Spleen (tissue), 11 donors: ENCODE measurements around the gene VWF. TPM values are rescaled to one million over a fixed set of nuclear protein-coding genes. Genes with fewer than 3 reads are reported as not detected.

Source experiments
- DNase-seq: peaks from one replicate; pipeline ENCODE4 v3.0.0-alpha.2; 2020
- H3K27ac ChIP-seq, 8 donors: fragments of 200-600 bp; sonication (generic) in 7 of 8; 1 replicate in 4 of 8; 2 replicates in 4 of 8; pipeline versions ENCODE4 v1.5.0 to v1.8.0; 2016 to 2021; ENCODE audit warnings: inconsistent platforms in 4 of 8, mild to moderate bottlenecking in 4 of 8, moderate library complexity in 1 of 8
- H3K27me3 ChIP-seq, 7 donors: fragments of 200-600 bp; sonication (generic) in 6 of 7; replicated peaks in 1 of 7; 1 replicate in 4 of 7; 2 replicates in 3 of 7; pipeline versions ENCODE4 v1.5.0 to v1.8.0; 2016 to 2021; ENCODE audit warnings: inconsistent platforms in 3 of 7, mild to moderate bottlenecking in 1 of 7
- H3K36me3 ChIP-seq, 6 donors: fragments of 200-600 bp; sonication (generic) in 5 of 6; 1 replicate in 4 of 6; 2 replicates in 2 of 6; pipeline versions ENCODE4 v1.5.0 to v1.8.0; 2016 to 2021; ENCODE audit warnings: inconsistent platforms in 2 of 6
- H3K4me1 ChIP-seq, 6 donors: fragments of 200-600 bp; sonication (generic) in 5 of 6; 1 replicate in 3 of 6; 2 replicates in 3 of 6; pipeline versions ENCODE4 v1.5.0 to v1.8.0; 2016 to 2021; ENCODE audit warnings: inconsistent platforms in 3 of 6
- H3K4me3 ChIP-seq, 8 donors: fragments of 200-600 bp; sonication (generic) in 7 of 8; 1 replicate in 4 of 8; 2 replicates in 4 of 8; pipeline versions ENCODE4 v1.5.0 to v1.8.0; 2016 to 2021; ENCODE audit warnings: inconsistent platforms in 4 of 8, mild to moderate bottlenecking in 4 of 8, moderate library complexity in 2 of 8
- H3K9me3 ChIP-seq, 8 donors: fragments of 200-600 bp; sonication (generic) in 7 of 8; 1 replicate in 4 of 8; 2 replicates in 4 of 8; pipeline versions ENCODE4 v1.5.0 to v1.8.0; 2016 to 2021; ENCODE audit warnings: inconsistent platforms in 4 of 8
- CTCF ChIP-seq, 11 experiments: fragments of 200-600 bp in 7 of 11; fragments of 450-650 bp in 4 of 11; sonication (generic) in 4 of 11; IDR thresholded peaks in 8 of 11; conservative IDR thresholded peaks in 3 of 11; 1 replicate in 7 of 11; 2 replicates in 4 of 11; pipeline versions ENCODE4 v1.4.0 to v1.8.0; 2016 to 2021; ENCODE audit warnings: antibody characterized with exemption in 11 of 11, inconsistent platforms in 4 of 11, mild to moderate bottlenecking in 1 of 11
- POLR2A ChIP-seq, 3 donors: fragments of 450-650 bp; IDR thresholded peaks; one replicate each; pipeline ENCODE4 v1.5.1; 2017; ENCODE audit warnings: antibody characterized with exemption in 3 of 3, mild to moderate bottlenecking in 1 of 3
- POLR2AphosphoS5 ChIP-seq, 3 donors: sonication (generic); formaldehyde crosslinking; IDR thresholded peaks; one replicate each; pipeline ENCODE4 v1.5.1; 2017; ENCODE audit warnings: antibody characterized with exemption in 3 of 3
- WGBS, 5 donors: extraction: QIAGEN DNeasy Blood & Tissue Kit in 3 of 5; methylation state at CpG; one replicate each; pipeline versions ENCODE4 v1.1.5 to v1.1.7; 2013 to 2018; 5-methylcytosine and 5-hydroxymethylcytosine counted together
- intact Hi-C: fragments of 100-400 bp; cut with DNase I; formaldehyde crosslinking; loops from one replicate; pipeline ENCODE4 v1.15.0; 2023; ENCODE audit warnings: low total_unique reads
- polyA plus RNA-seq, 3 donors: library from polyadenylated mRNA; stranded (reverse); fragments of 200-250 nt; gene quantifications; one replicate each; pipeline ENCODE4 v1.2.1, GENCODE V29; 2013
- total RNA-seq, 7 donors: library from RNA; depleted of rRNA in 3 of 7; stranded (reverse); fragments of >200 nt in 3 of 7; fragmentation: NEBNext Ultra II Directional in 4 of 7; extraction: Animal tissue kit (Norgen Biotek cat#: 25700) in 4 of 7; gene quantifications; one replicate each; pipeline versions ENCODE4 v1.1.0 to v1.2.1, GENCODE V29; 2016 to 2021
- donor health status: healthy with polysubstance abuse.
- donor health status: DM: no; HTN: no; CAD: no; lungs with moderate emphysema.
- donor health status: DM: no; HTN: no; CAD: no.
- donor health status: Bipolar disorder and iron deficiency.
- donor health status: healthy.
- donor health status: DM: no; HTN: no; CAD: no.
- donor health status: DM: yes; HTN: yes; CAD: no.

Gene VWF
- total and polyA plus RNA-seq, 10 donors: 12.9 to 957 (median 321) TPM

- Histone ChIP-seq H3K36me3 (peaks cover 0 to 49% (median 2%) of the 10 kb centered on the region in 6 donors), H3K4me3 (no peak overlapping the region), H3K9me3 (no peaks in the 10 kb centered on the region), H3K4me1 (peaks cover 0 to 12% (median 9%) of the 10 kb centered on the region in 6 donors), H3K27ac (no peak overlapping the region), H3K27me3 (peaks cover 0 to 16% (median 0%) of the 10 kb centered on the region in 7 donors)
- no peak for DNase-seq
- intact Hi-C loops: no loop called here
- 88 to 90% (median 88%) methylated on average over 5 of the region's 5 CpGs for WGBS, 5 donors
- no peak for TF ChIP-seq CTCF (IDR thresholded peaks at IDR 0.05 in 8 of 11, conservative IDR thresholded peaks at IDR 0.05 in 3 of 11)
- TF ChIP-seq POLR2A (IDR thresholded peaks at IDR 0.05): no peak
- TF ChIP-seq POLR2AphosphoS5 (IDR thresholded peaks at IDR 0.05): no peak
Measured at GRCh38 chr12:5969974-5970690, 154.3 kb downstream of the VWF start.

- no peak for TF ChIP-seq POLR2A (IDR thresholded peaks at IDR 0.05)
- TF ChIP-seq POLR2AphosphoS5 (IDR thresholded peaks at IDR 0.05): no peak
- TF ChIP-seq CTCF (IDR thresholded peaks at IDR 0.05 in 8 of 11, conservative IDR thresholded peaks at IDR 0.05 in 3 of 11): no peak
- peaks cover 0 to 47% (median 2%) of the 10 kb centered on the region in 6 donors for H3K36me3 ChIP-seq
- peaks cover 0 to 19% (median 0%) of the 10 kb centered on the region in 7 donors for H3K27me3 ChIP-seq
- intact Hi-C loops: no loop called here
- peaks cover 0 to 19% (median 10%) of the 10 kb centered on the region in 6 donors for H3K4me1 ChIP-seq
- no peaks in the 10 kb centered on the region for H3K9me3 ChIP-seq
- H3K4me3 ChIP-seq: no peak overlapping the region
- DNase-seq: no peak
- WGBS, 5 donors: 74 to 86% (median 86%) methylated on average over 13 to 17 of the region's 17 CpGs
- H3K27ac ChIP-seq: no peak overlapping the region
Measured at GRCh38 chr12:5969156-5969973, 155.1 kb downstream of the VWF start.

GRCh38 chr12:5967645-5968415, 156.6 kb downstream of the VWF start:
- WGBS, 5 donors: 83 to 92% (median 89%) methylated on average over 17 of the region's 17 CpGs
- no peak for DNase-seq
- peaks cover 0 to 19% (median 10%) of the 10 kb centered on the region in 6 donors for H3K4me1 ChIP-seq
- TF ChIP-seq CTCF (IDR thresholded peaks at IDR 0.05 in 8 of 11, conservative IDR thresholded peaks at IDR 0.05 in 3 of 11): no peak
- TF ChIP-seq POLR2AphosphoS5 (IDR thresholded peaks at IDR 0.05): no peak
- TF ChIP-seq POLR2A (IDR thresholded peaks at IDR 0.05): no peak
- peaks cover 0 to 19% (median 0%) of the 10 kb centered on the region in 7 donors for H3K27me3 ChIP-seq
- no peak overlapping the region for H3K4me3 ChIP-seq
- peaks cover 0 to 47% (median 2%) of the 10 kb centered on the region in 6 donors for H3K36me3 ChIP-seq
- no peaks in the 10 kb centered on the region for H3K9me3 ChIP-seq
- no peak overlapping the region for H3K27ac ChIP-seq
- intact Hi-C loops: no loop called here
